Measurements from ENCODE around the gene BRD7.
"Not testable (repeated sequence)": the region's sequence is repeated elsewhere in the genome, so short reads cannot be mapped to it uniquely, and the experiment has no call there.

The BRD7 gene

GRCh38 chr16:50360033-50360778, 8.6 kb downstream of the BRD7 start:
- no peak for FAIRE-seq
- no peak for DNase-seq (ENCODE audit: insufficient read length, low spot score)

GRCh38 chr16:50359626-50360025, 9.2 kb downstream of the BRD7 start:
- FAIRE-seq = no peak
- no peak for DNase-seq (ENCODE audit: insufficient read length, low spot score)

GRCh38 chr16:50354629-50355456, 13.9 kb downstream of the BRD7 start:
- DNase-seq (ENCODE audit: insufficient read length, low spot score) (no peak), FAIRE-seq (peak; percentile 45)

GRCh38 chr16:50354082-50354481, 14.7 kb downstream of the BRD7 start:
- no peak for DNase-seq (ENCODE audit: insufficient read length, low spot score)
- FAIRE-seq = no peak

GRCh38 chr16:50351952-50352351, 16.8 kb downstream of the BRD7 start:
- no peak for FAIRE-seq
- DNase-seq (ENCODE audit: insufficient read length, low spot score) = no peak

- FAIRE-seq (no peak), DNase-seq (ENCODE audit: insufficient read length, low spot score) (no peak)
Measured at GRCh38 chr16:50351116-50351515, 17.7 kb downstream of the BRD7 start.

- DNase-seq (ENCODE audit: insufficient read length, low spot score); FAIRE-seq: not testable (repeated sequence)
Measured at GRCh38 chr16:50345210-50345609, 23.6 kb downstream of the BRD7 start.

GRCh38 chr16:50343566-50343965, 25.2 kb downstream of the BRD7 start:
- not testable (repeated sequence) for DNase-seq (ENCODE audit: insufficient read length, low spot score); FAIRE-seq

GRCh38 chr16:50340578-50340977, 28.2 kb downstream of the BRD7 start:
- FAIRE-seq (no peak), DNase-seq (ENCODE audit: insufficient read length, low spot score) (no peak)

- FAIRE-seq = peak; percentile 51
- DNase-seq (ENCODE audit: insufficient read length, low spot score) = no peak
Measured at GRCh38 chr16:50338371-50339231, 30.2 kb downstream of the BRD7 start.

- FAIRE-seq (no peak), DNase-seq (ENCODE audit: insufficient read length, low spot score) (no peak)
Measured at GRCh38 chr16:50336884-50337283, 31.9 kb downstream of the BRD7 start.

- FAIRE-seq (peak; percentile 71), DNase-seq (ENCODE audit: insufficient read length, low spot score) (no peak)
Measured at GRCh38 chr16:50335196-50335958, 33.4 kb downstream of the BRD7 start.

- FAIRE-seq = no peak
Measured at GRCh38 chr16:50334106-50334975, 34.4 kb downstream of the BRD7 start.

GRCh38 chr16:50332599-50332998, 36.2 kb downstream of the BRD7 start:
- DNase-seq (ENCODE audit: insufficient read length, low spot score) = no peak
- no peak for FAIRE-seq

More at GRCh38 chr16:50334106-50334975, 34.4 kb downstream of the BRD7 start:
- DNase-seq (ENCODE audit: insufficient read length, low spot score) = no peak

GRCh38 chr16:50331570-50331969, 37.2 kb downstream of the BRD7 start:
- DNase-seq (ENCODE audit: insufficient read length, low spot score) = no peak
- FAIRE-seq = no peak

- DNase-seq (ENCODE audit: insufficient read length, low spot score) (no peak), FAIRE-seq (no peak)
Measured at GRCh38 chr16:50329446-50330189, 39.2 kb downstream of the BRD7 start.

GRCh38 chr16:50326835-50327465, 41.8 kb downstream of the BRD7 start:
- FAIRE-seq = peak; percentile 79

GRCh38 chr16:50326264-50326663, 42.5 kb downstream of the BRD7 start:
- FAIRE-seq = no peak
- DNase-seq (ENCODE audit: insufficient read length, low spot score) = no peak

More at GRCh38 chr16:50326835-50327465, 41.8 kb downstream of the BRD7 start:
- no peak for DNase-seq (ENCODE audit: insufficient read length, low spot score)
